ENCODE measurements around the gene LRRC3.
"Not testable (repeated sequence)": the region's sequence is repeated elsewhere in the genome, so short reads cannot be mapped to it uniquely, and the experiment has no call there.

Gene LRRC3, protein sequence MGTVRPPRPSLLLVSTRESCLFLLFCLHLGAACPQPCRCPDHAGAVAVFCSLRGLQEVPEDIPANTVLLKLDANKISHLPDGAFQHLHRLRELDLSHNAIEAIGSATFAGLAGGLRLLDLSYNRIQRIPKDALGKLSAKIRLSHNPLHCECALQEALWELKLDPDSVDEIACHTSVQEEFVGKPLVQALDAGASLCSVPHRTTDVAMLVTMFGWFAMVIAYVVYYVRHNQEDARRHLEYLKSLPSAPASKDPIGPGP

DNA sequence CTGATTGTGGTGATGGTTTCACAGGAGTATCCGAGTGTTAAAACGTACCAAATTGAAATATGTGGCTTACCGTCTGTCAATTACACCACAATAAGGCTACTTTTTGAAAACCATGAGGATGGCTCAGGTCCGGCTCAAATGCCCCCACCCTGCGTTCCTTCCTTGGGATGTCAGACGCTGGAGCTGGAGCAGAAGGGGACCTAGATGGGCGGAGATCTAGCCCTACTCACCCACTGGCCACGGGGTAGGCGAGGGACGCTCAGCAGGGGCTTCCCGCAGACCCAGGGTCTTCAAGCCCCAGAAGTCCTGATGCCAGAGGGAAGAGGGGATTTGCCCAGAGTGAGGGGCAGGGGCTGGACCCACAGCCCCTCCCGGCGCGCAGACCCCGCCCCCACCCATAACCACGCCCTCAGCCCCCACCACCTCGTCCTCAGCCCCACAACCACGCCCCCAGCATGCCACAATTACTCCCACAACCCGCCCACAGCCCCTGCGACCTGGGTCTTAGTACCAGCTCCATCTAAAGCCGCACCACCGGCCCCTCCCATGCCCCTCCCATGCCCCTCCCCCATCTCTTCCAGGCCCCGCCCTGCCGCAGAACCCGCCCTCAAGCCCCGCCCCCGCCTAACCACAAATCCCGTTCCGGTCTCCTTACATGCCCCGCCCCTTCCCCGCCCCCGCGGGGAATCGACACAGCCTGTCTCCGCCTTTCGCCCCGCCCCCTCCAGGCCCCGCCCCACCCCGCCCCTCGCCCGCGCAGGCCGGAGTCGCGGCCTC, at the start of gene LRRC3:
Gene LRRC3 (plus strand): TSS at position 764 of the 777 bp plus-strand sequence. CDS start 1,135 bp downstream, outside the sequence.
- peak; percentile 62 to 76 for DNase-seq (ENCODE audit: low read depth in 1 of 2, low spot score in 1 of 2)

DNA sequence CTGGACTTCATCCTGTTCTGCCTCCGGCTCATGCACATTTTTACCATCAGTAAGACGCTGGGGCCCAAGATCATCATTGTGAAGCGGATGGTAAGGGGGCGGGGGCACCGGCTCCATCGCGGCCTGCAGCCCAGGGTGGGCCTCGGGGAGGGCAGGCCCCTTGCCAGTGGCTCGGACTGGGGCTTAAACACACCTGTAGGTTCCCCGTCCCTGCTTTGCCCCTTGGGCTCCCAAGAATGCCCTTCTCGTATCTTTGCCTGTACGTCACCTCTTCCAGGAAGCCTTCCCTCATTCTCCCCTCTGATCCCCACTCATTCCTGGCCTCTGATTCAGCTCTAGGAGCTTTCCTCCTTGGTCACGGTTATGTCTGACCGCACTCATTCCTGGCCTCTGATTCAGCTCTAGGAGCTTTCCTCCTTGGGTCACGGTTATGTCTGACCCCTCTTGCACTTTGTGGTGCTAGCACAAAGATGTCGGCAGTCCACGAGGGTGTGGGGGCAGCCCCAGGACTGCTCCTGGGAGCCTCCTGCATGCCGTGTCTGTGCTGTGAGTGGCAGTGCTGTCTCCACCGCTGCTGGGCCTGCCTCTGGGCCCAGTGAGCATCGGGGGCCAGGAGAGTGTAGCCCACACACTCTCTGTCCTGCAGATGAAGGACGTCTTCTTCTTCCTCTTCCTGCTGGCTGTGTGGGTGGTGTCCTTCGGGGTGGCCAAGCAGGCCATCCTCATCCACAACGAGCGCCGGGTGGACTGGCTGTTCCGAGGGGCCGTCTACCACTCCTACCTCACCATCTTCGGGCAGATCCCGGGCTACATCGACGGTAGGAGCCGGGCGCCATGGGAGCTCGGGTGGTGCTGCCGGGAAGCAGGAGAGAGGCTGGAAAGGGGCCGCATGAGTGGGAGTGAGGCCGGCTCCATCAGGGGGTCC, 49.1 kb upstream of the LRRC3 start:
- no peak for DNase-seq (ENCODE audit: low read depth in 1 of 2, low spot score in 1 of 2)

DNA sequence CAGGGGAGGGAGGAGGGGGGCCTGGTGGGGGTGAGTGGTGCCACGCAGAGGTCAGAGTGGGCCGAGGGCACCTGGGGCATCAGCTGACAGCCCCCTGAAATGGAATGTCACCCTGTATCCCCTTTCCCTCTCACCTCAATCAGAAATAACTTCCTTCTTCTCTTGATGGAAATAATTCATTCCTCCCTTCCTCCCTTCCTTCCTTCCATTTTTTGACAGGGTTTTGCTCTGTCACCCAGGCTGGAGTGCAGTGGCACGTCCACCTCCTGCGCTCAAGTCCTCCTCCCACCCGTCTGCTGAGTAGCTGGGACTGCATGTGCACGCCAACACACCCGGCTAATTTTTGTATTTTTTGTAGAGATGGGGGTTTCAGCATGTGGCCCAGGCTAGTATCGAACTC, 48.4 kb upstream of the LRRC3 start:
- no peak for DNase-seq (ENCODE audit: low read depth in 1 of 2, low spot score in 1 of 2)

DNA sequence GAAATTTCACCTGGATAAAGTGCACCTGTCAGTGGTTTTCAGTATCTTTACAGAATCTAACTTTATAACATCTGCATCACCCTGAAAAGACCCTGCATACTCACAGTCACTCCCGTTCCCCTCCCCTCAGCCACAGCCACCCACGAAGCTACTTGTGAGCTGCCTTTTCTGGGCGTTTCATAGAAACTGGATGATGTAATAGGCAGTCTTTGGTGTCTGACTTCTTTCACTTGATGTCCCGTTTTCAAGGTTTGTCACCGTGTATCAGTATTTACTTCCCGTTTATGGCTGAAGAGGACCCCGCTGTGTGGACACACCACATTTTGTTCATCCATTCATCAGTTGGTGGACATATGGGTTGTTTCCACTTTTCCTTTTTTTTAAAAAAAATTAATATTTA, 47.8 kb upstream of the LRRC3 start:
- DNase-seq (ENCODE audit: low read depth in 1 of 2, low spot score in 1 of 2): peak in 1 of 2 donors; percentile 28

DNA sequence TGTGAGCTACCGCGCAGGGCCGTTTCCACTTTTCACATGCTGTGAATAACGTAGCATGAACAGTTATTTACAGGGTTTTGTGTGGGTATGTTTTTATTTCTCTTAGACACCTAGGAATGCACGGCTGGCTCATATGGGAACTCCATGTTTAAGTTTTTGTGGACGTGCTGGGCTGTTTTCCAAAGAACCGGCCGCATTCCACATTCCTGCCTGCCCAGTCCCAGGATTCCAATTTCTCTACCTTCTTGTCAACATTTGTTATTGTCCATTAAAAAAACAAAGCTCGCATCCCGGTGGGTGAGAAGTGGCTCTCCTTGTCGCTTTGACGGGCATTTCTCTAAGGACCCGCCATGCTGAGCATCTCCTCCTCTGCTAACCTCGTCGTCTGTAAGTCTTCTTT, 47.1 kb upstream of the LRRC3 start:
- DNase-seq (ENCODE audit: low read depth in 1 of 2, low spot score in 1 of 2): no peak

DNA sequence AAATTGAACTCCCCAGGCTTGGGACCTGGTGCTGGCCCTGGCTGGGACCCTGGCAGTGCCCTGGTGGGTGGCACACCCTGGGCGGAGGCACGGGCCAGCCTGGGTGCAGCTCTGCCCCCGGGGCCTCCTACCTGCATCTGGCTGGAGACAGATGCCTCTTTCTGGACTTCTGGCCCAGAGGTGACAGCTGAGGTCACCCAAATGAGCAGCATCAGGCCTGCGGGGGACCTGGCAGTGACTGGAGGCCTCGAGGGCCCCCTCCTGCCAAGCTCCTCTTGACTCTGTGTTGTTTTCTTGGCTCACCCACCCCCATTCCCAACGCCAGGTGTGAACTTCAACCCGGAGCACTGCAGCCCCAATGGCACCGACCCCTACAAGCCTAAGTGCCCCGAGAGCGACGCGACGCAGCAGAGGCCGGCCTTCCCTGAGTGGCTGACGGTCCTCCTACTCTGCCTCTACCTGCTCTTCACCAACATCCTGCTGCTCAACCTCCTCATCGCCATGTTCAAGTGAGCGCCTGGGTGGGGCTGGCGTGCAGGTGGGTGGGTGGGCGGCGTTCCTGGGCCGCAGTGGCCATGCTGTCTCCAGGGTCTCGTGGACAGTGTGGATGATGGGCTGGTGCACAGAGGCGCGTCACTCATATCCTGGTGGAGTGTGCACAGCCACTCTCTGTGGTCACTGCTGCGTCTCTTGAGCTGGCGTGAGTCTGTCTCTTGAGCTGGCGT, 41.6 kb upstream of the LRRC3 start:
- no peak for DNase-seq (ENCODE audit: low read depth in 1 of 2, low spot score in 1 of 2)

DNA sequence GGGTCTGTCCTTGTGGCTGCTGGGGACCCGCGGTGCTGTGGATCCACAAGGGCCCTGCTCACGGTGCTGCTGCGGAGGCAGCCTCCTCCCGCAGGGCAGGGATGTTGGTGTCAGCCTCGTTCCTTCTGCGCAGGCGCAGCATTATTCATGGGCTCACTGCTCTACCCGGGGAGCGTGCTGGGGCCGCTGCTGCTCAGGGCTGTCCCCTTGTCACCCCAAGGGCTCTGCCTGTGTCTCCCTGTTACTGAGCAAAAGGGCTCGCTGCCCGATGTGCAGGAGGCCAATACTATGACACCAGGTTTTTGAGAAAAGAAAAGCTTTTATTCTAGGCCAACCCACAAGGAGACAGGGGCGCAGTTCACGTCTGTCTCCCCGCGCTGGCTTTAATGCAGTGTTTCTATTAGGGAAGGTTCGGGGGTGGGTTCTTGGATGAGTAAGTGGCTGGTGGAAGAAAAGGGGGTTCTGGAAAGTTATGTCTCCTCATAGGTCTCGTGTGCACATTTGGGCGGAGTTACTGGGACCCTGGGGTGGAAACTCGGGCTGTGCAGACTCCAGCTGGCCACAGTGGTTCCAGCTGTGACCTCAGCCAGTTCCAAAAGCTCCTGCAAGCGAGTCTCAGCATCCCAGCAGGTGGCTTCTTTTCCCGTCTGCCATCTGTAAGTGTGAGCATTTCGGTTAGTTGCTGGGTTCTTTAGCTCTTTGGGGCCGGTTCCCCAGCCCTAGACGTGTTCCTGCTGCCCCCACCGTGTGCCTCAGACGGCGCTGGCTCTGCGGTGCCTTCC, 40.8 kb upstream of the LRRC3 start:
- no peak for DNase-seq (ENCODE audit: low read depth in 1 of 2, low spot score in 1 of 2)

DNA sequence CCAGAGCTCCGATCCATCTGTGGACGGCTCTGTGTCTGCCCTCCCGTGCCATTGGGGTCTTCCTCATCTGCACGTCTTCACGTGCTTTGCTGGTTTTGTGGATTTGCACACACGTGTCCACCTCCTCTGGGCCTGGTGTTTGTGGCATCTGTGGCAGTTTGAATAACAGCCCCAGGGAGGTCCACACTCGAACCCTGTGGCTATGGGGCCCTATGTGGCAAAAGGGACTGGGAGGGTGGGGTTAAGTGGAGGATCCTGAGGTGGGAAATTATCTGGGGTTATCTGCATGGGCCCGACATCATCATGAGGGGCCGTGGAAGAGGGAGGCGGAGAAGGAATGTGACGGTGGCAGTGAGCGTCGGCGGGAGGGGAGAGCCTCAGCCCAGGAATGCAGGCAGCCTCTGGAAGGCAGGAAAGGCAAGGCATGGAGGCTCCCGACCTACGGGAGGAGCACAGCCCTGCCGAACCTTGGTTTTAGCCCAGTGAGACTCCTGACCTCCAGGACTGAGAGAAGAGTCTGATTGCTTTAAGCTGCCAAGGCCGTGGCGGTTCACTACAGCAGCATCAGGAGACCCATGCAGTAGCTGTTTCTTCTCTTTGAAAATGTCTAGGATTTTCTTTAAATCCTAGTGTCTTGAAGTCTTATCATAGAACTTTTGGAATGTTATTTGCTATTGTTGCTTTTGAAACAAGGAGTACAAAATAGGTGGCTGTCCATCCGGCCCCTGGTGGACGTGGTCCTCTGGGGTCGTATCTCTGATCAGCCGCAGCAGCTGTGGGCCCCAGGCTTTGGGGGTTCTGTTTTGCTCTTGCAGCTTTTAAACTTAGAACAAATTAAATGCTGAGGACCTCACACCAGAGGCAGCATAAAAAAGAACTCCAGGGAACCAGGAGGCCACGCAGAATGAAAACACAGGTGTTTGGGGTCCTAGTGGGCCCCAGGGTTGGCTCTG, 40.0 kb upstream of the LRRC3 start:
- DNase-seq (ENCODE audit: low read depth in 1 of 2, low spot score in 1 of 2): no peak

DNA sequence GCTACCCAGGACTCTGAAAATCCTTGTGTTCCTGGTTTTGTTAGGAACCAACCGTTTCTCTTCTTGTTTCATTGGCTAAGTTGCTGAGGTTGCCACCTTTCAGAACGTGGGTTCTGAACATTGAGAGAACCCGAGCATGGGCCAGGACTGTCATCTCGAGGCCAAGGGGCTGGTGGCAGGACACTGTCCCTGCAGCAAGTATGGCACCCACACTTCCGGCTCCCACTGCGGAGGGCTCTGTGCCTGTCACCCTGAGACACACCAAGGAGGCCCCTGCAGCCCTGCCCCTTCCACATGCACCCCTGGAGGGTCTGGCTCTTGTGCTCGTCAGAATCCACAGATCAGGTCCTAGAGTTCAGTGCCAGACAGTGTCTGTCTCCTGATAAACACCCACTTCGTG, 39.1 kb upstream of the LRRC3 start:
- no peak for DNase-seq (ENCODE audit: low read depth in 1 of 2, low spot score in 1 of 2)

DNA sequence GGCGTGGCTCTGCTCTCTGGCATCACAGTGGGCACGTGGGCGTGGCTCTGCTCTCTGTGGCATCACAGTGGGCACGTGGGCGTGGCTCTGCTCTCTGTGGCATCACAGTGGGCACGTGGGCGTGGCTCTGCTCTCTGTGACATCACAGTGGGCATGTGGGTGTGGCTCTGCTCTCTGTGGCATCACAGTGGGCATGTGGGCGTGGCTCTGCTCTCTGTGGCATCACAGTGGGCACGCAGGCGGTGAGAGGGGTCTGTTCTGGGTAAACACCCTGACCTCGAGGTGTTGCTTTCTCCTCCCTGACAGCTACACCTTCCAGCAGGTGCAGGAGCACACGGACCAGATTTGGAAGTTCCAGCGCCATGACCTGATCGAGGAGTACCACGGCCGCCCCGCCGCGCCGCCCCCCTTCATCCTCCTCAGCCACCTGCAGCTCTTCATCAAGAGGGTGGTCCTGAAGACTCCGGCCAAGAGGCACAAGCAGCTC, 37.6 kb upstream of the LRRC3 start:
- not testable (repeated sequence) for DNase-seq (ENCODE audit: low read depth in 1 of 2, low spot score in 1 of 2)

DNA sequence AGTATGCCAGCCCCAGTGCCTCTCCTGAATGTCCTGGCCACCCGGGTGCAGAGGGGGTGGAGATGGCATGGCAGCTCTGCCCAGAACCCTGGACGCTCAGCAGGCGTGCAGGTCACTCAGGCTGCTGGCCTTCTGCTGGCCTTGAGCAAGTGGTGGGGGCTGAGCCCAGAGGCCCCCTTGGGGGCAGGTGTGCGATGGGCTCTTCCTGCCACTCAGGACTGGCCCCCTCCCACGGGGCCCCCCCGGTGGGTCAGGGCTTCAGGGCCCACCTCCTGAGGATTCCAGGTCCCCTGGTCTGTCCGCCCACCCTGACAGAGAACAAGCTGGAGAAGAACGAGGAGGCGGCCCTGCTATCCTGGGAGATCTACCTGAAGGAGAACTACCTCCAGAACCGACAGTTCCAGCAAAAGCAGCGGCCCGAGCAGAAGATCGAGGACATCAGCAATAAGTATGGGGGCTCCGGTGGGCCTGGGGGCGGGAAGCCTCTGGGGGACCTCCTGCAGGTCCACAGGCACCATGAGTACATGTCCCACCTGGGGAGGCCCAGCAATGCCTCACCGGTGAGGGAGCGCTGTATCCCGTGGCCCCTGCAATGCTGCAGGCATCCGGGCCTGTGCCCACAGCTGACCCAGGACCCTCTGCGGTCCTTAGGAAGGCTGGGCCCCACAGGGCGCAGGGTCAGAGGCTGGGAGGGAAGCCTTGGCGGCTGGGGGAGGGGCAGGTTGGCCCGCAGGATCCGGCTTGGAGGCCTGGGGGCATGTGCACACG, 37.0 kb upstream of the LRRC3 start:
- DNase-seq (ENCODE audit: low read depth in 1 of 2, low spot score in 1 of 2): no peak

DNA sequence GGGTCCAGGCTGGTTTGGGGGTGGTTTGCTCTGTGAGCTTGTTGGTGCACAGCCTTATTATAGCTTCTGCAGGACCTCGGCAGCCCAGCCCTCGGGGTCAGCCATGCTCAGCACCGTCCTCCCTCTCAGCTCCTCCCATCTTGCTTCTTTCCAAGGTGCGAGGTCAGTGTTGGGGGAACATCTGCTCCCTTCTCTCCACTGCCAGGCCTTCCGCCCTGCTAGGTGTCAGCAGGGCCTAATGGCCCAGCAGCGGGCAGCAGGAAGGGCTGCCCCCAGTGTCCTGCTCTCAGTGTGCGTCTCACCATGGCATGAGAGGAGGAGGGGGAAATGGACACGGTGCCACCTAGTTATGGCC, 36.5 kb upstream of the LRRC3 start:
- no peak for DNase-seq (ENCODE audit: low read depth in 1 of 2, low spot score in 1 of 2)

DNA sequence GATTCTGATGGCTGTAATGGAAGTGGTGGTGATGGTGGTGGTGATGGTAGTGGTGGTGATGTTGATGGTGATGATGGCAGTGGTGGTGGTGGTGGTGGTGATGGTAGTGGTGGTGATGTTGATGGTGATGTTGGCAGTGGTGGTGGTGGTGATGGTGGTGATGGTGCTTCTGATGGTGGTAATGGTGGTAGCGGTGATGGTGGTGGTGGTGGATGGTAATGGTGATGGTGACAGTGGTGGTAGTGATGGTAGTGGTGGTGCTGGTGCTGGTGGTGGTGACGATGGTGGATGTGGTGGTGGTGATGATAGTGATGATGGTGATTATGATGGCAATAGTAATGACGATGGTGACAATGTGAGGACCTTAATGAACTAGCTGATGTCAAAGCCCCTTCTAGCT, 35.6 kb upstream of the LRRC3 start:
- no peak for DNase-seq (ENCODE audit: low read depth in 1 of 2, low spot score in 1 of 2)

DNA sequence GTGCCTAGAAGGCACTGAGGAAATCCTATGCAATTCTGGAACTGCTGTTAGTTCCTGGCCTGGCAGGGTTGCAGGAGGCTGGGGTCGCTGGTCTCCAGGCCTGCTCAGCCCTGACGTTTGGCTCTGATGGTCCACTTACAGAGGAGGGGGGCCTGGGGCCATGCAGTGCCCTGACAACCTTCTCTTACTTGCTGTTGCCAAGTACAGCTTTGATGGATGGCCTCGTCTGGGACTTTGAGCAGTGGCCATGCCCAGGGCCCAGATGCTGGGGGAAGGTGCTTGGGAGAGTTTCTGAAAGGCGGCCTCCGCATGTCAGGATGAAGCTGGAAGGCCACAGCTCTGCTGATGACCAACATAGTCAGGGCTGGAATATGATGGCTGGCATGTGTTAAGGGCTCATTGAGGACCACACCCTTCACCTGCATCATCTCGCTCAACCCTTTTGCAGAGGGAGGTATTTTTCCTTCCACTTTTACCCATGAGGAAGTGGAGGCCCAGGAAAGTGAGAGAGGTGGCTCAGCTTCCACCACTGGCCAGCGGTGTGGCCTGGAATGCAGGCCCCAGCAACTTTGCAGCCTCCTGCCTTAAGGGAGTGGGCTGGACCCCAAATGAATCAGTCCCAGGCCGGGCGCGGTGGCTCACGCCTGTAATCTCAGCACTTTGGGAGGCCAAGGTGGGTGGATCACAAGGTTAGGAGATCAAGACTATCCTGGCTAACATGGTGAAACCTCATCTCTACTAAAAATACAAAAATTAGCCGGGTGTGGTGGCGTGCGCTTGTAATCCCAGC, 34.7 kb upstream of the LRRC3 start:
- no peak for DNase-seq (ENCODE audit: low read depth in 1 of 2, low spot score in 1 of 2)

DNA sequence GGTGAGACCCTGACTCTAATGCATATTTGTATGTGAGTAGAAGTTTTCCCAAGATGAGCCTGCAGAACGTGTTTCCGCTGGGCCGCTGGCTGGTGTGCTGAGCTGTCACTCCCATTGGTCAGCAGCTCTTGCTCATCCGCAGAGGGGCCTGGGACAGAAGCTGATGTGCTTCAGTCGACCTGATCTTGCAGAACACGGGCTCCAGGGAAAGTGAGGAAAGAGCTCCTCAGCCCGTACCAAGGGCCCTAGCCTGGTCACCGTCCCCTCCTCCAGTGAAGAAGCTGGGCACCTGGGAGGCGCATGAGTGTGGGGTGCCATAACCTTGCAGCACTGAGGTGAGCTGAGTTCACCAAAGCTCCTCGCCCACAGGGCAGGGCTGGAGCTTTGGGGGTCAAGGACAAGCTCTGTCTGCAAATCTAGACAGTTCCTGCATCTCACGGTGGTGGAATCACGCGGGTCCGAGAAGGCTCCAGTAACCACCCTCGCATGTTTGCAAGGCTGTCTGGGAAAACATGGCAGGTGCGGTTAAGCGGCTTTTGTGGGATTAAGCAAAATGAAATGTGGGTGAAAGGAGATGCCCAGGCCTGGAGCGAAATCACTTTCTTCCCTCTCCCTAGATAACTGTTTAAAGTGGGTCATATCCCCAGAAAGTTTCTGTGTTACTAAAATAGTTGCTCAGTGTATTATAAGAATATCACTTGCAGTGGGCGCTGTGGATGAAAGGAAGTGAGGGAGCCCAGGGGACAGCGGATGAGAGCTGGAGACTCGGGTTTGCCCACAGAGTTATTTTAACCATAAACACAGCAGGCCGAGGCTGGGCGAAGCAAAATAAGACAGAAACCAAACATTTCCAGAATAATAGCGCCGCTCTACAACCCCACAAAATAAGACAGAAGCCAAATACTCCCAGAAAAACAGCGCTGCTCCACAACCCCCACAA, 33.1 kb upstream of the LRRC3 start:
- DNase-seq (ENCODE audit: low read depth in 1 of 2, low spot score in 1 of 2): no peak

DNA sequence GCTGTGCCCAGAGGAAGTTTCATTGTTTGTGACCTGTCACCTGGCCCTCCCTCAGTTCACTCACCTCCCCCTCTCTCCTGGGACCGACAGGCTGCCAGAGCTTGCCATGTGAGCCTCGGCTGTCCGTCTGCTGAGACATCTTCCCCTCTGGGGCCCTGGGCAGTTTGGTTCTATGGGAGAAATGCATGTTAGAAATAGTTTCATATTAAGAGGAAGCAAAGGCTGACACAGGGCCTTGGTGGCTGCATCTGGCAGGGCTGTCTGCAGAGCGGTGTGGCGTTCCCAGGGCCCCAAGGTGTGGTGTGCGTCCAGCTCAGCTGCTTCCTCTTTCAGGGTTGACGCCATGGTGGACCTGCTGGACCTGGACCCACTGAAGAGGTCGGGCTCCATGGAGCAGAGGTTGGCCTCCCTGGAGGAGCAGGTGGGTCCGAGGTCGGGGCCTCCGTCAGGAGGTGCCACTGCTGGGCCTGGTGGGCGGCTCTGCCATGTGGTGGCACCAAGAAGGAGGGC, 31.9 kb upstream of the LRRC3 start:
- no peak for DNase-seq (ENCODE audit: low read depth in 1 of 2, low spot score in 1 of 2)
